HCT116 (cell line): ENCODE measurements around the gene CC2D2B. TPM values are rescaled to one million over a fixed set of nuclear protein-coding genes. Genes with fewer than 3 reads are reported as not detected.

ENCODE experiments used
- ATAC-seq: fragments of 200-7000 bp; cut with Tn5 transposase; 2 replicates; pipeline ENCODE4 v1.9.1; 2020; ENCODE audit warnings: mild to moderate bottlenecking, moderate library complexity
- BruUV-seq: library from RNA; stranded (reverse); fragments of 400-500 nt; replicated peaks from 2 replicates; lab custom pipeline; 2021; lab: Mats Ljungman, UMichigan
- CTCF ChIA-PET: fragments of 300-600 bp; sonication (Branson Sonifier 250); formaldehyde crosslinking; loops from one replicate; lab custom pipeline; 2021; ENCODE audit warnings: antibody characterized with exemption; lab: Charles Lee
- POLR2A ChIA-PET: fragments of 300-600, 350-600 bp; sonication (Branson Sonifier 250); formaldehyde crosslinking; loops from one replicate; lab custom pipeline; 2021; ENCODE audit warnings: antibody characterized with exemption; lab: Charles Lee
- RAD21 ChIA-PET, 2 experiments: fragments of 300-600 bp; sonication (Branson Sonifier 250); formaldehyde crosslinking; loops; one replicate each; lab custom pipeline; 2023; ENCODE audit warnings: low total read pairs in 2 of 2; ENCODE audit not compliant: uncharacterized antibody in 2 of 2, unreplicated experiment in 2 of 2, low non-redundant PET in 1 of 2; lab: Charles Lee
- DNase-seq: peaks from one replicate; pipeline ENCODE4 v3.0.0-alpha.2; 2010; ENCODE audit warnings: low read depth, low spot score
- H2AFZ ChIP-seq: fragments of 200-600 bp; shearing (Covaris generic), sonication (generic); 2 replicates; pipeline ENCODE4 v1.6.1; 2017; ENCODE audit warnings: low read depth, mixed run types, mixed read lengths, antibody characterized with exemption, low read length; ENCODE audit not compliant: poor library complexity, severe bottlenecking
- H3K27ac ChIP-seq: 2 replicates; pipeline ENCODE4 v1.5.1; 2012; ENCODE audit warnings: low read depth, low read length
- H3K27me3 ChIP-seq: fragments of 200-600 bp; sonication (generic); 2 replicates; pipeline ENCODE4 v1.6.1; 2016; ENCODE audit warnings: mixed run types, low read length, mixed read lengths; ENCODE audit not compliant: insufficient read depth
- H3K36me3 ChIP-seq, 2 experiments: fragments of 200-500 bp in 1 of 2; fragments of 200-600 bp in 1 of 2; sonication (Bioruptor generic) in 1 of 2; sonication (generic) in 1 of 2; 2 replicates each; pipeline versions ENCODE4 v1.5.1 to v1.6.1; 2014 to 2016; ENCODE audit warnings: low read length in 2 of 2, inconsistent platforms in 1 of 2, mixed read lengths in 1 of 2, mixed run types in 1 of 2; ENCODE audit not compliant: insufficient read depth in 2 of 2, control insufficient read depth in 1 of 2
- H3K4me1 ChIP-seq, 2 experiments: fragments of 200-600 bp in 1 of 2; sonication (generic) in 1 of 2; 2 replicates each; pipeline versions ENCODE4 v1.5.1 to v1.6.1; 2012 to 2017; ENCODE audit warnings: low read length in 2 of 2, inconsistent platforms in 1 of 2, mild to moderate bottlenecking in 1 of 2, mixed read lengths in 1 of 2, mixed run types in 1 of 2, moderate library complexity in 1 of 2; ENCODE audit not compliant: insufficient read depth in 2 of 2, control insufficient read depth in 1 of 2
- H3K4me2 ChIP-seq: fragments of 200-600 bp; sonication (generic); 2 replicates; pipeline ENCODE4 v1.6.1; 2017; ENCODE audit warnings: mixed run types, low read length, mixed read lengths
- H3K4me3 ChIP-seq, 2 experiments: fragments of 200-600 bp in 1 of 2; sonication (generic) in 1 of 2; replicated peaks in 1 of 2; 2 replicates each; pipeline ENCODE4 v1.5.1; 2011 to 2016; ENCODE audit warnings: low read length in 2 of 2, control low read depth in 1 of 2, low read depth in 1 of 2, mild to moderate bottlenecking in 1 of 2, mixed read lengths in 1 of 2, mixed run types in 1 of 2
- H3K79me2 ChIP-seq: fragments of 200-600 bp; sonication (generic); 2 replicates; pipeline ENCODE4 v1.6.1; 2017; ENCODE audit warnings: mild to moderate bottlenecking, mixed run types, low read length, moderate library complexity, mixed read lengths; ENCODE audit not compliant: insufficient read depth
- H3K9ac ChIP-seq: fragments of 200-600 bp; sonication (generic); 2 replicates; pipeline ENCODE4 v1.6.1; 2016; ENCODE audit warnings: low read length, mixed read lengths
- H3K9me2 ChIP-seq: fragments of 200-600 bp; sonication (generic), shearing (Covaris generic); 2 replicates; pipeline ENCODE4 v1.6.1; 2017; ENCODE audit warnings: mixed run types, mild to moderate bottlenecking, moderate library complexity; ENCODE audit not compliant: insufficient read depth
- H3K9me3 ChIP-seq, 2 experiments: fragments of 200-500 bp in 1 of 2; fragments of 200-600 bp in 1 of 2; sonication (Bioruptor generic) in 1 of 2; sonication (generic) in 1 of 2; 2 replicates each; pipeline ENCODE4 v1.6.1; 2014 to 2017; ENCODE audit warnings: low read length in 2 of 2, mixed read lengths in 2 of 2, inconsistent platforms in 1 of 2, low read depth in 1 of 2, mild to moderate bottlenecking in 1 of 2, mixed run types in 1 of 2, moderate library complexity in 1 of 2; ENCODE audit not compliant: control insufficient read depth in 1 of 2, insufficient read depth in 1 of 2
- H4K20me1 ChIP-seq: fragments of 200-600 bp; sonication (generic), shearing (Covaris generic); 2 replicates; pipeline ENCODE4 v1.6.1; 2017; ENCODE audit warnings: mixed run types, mild to moderate bottlenecking, moderate library complexity; ENCODE audit not compliant: insufficient read depth
- CEBPB ChIP-seq: IDR thresholded peaks from 2 replicates; pipeline ENCODE4 v1.6.1; 2012; ENCODE audit warnings: low read depth
- EGR1 ChIP-seq: IDR thresholded peaks from 2 replicates; pipeline ENCODE4 v1.6.1; 2012; ENCODE audit warnings: low read depth
- EZH2 ChIP-seq: fragments of 200-600 bp; sonication (generic); IDR thresholded peaks from 2 replicates; pipeline ENCODE4 v1.6.1; 2017; ENCODE audit warnings: antibody characterized with exemption, mixed run types
- JUND ChIP-seq: IDR thresholded peaks from 2 replicates; pipeline ENCODE4 v1.6.1; 2012
- POLR2A ChIP-seq: IDR thresholded peaks from 2 replicates; pipeline ENCODE4 v1.7.0; 2011; ENCODE audit warnings: borderline replicate concordance; ENCODE audit not compliant: insufficient read depth, insufficient read length; ENCODE audit errors: extremely low read depth
- SIN3A ChIP-seq: IDR thresholded peaks from 2 replicates; pipeline ENCODE4 v1.6.1; 2012; ENCODE audit warnings: low read depth
- SP1 ChIP-seq: IDR thresholded peaks from 2 replicates; pipeline ENCODE4 v1.6.1; 2012; ENCODE audit warnings: low read depth
- TCF7L2 ChIP-seq: IDR thresholded peaks from 2 replicates; pipeline ENCODE4 v1.7.0; 2011; ENCODE audit warnings: borderline replicate concordance, inconsistent platforms; ENCODE audit not compliant: insufficient read depth, insufficient read length; ENCODE audit errors: extremely low read depth
- YY1 ChIP-seq: IDR thresholded peaks from 2 replicates; pipeline ENCODE4 v1.6.1; 2011; ENCODE audit warnings: low read length, low read depth, moderate library complexity, mild to moderate bottlenecking; ENCODE audit not compliant: insufficient replicate concordance; ENCODE audit errors: extremely low read depth
- intact Hi-C: fragments of 100-400 bp; cut with micrococcal nuclease; formaldehyde crosslinking; loops from 2 replicates; pipeline ENCODE4 v1.10.0; 2022
- total RNA-seq: library from RNA; stranded (reverse); gene quantifications from one replicate; pipeline ENCODE4 v1.2.1, GENCODE V29; 2021; ENCODE audit not compliant: unreplicated experiment
- TF ChIP-seq, protein P1 (sequence below), 3 experiments: fragments of 200-600 bp in 1 of 3; sonication (generic) in 1 of 3; IDR thresholded peaks in 2 of 3; conservative IDR thresholded peaks in 1 of 3; 2 replicates each; pipeline ENCODE4 v1.5.1; 2012 to 2017; ENCODE audit warnings: low read depth in 2 of 3, low read length in 2 of 3, antibody characterized with exemption in 1 of 3, borderline replicate concordance in 1 of 3, control low read depth in 1 of 3, mild to moderate bottlenecking in 1 of 3, mixed read lengths in 1 of 3, mixed run types in 1 of 3, moderate library complexity in 1 of 3; ENCODE audit not compliant: insufficient read depth in 1 of 3
- TF ChIP-seq, protein P2 (sequence below): IDR thresholded peaks from 2 replicates; pipeline ENCODE4 v1.6.1; 2011; ENCODE audit warnings: mild to moderate bottlenecking, low read length, moderate library complexity; ENCODE audit not compliant: insufficient replicate concordance; ENCODE audit errors: extremely low read depth
- TF ChIP-seq, protein P3 (sequence below): IDR thresholded peaks from 2 replicates; pipeline ENCODE4 v1.6.1; 2012

The CC2D2B gene
- total RNA-seq, 1 experiment from 2014 or later = 0.20 TPM

DNA sequence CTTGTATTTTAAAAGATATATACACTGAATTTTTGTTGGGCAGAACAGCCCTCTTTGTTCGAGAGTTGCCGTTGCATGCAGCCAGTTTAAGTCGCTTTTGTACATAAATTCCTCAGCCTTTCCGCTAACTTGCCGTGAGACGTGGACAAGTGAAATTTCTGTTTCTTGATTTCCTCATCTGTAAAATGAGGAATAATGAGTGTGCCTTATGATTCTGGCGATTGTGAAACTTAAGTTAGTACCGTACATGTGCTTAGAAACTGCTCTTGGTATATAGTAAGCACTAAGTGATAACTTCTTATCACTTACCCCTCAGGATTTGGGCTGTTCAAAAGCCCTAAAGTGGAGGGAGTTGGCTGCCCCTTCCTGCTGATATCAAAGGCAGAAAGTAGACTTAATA is 137.0 kb downstream of the CC2D2B start:
- TF ChIP-seq SIN3A = no peak
- no peak for TF ChIP-seq POLR2A
- TF ChIP-seq, protein P1, sequence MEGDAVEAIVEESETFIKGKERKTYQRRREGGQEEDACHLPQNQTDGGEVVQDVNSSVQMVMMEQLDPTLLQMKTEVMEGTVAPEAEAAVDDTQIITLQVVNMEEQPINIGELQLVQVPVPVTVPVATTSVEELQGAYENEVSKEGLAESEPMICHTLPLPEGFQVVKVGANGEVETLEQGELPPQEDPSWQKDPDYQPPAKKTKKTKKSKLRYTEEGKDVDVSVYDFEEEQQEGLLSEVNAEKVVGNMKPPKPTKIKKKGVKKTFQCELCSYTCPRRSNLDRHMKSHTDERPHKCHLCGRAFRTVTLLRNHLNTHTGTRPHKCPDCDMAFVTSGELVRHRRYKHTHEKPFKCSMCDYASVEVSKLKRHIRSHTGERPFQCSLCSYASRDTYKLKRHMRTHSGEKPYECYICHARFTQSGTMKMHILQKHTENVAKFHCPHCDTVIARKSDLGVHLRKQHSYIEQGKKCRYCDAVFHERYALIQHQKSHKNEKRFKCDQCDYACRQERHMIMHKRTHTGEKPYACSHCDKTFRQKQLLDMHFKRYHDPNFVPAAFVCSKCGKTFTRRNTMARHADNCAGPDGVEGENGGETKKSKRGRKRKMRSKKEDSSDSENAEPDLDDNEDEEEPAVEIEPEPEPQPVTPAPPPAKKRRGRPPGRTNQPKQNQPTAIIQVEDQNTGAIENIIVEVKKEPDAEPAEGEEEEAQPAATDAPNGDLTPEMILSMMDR (IDR thresholded peaks at IDR 0.05 in 2 of 3, conservative IDR thresholded peaks at IDR 0.05 in 1 of 3; ENCODE audit: borderline replicate concordance in 1 of 3, insufficient read depth in 1 of 3, low read depth in 2 of 3, low read length in 2 of 3) = no peak
- no peak for TF ChIP-seq YY1
- no peak for TF ChIP-seq EGR1
- no peak for TF ChIP-seq EZH2
- no peak for TF ChIP-seq CEBPB
- TF ChIP-seq SP1 = no peak
- TF ChIP-seq JUND = no peak
- TF ChIP-seq, protein P2, sequence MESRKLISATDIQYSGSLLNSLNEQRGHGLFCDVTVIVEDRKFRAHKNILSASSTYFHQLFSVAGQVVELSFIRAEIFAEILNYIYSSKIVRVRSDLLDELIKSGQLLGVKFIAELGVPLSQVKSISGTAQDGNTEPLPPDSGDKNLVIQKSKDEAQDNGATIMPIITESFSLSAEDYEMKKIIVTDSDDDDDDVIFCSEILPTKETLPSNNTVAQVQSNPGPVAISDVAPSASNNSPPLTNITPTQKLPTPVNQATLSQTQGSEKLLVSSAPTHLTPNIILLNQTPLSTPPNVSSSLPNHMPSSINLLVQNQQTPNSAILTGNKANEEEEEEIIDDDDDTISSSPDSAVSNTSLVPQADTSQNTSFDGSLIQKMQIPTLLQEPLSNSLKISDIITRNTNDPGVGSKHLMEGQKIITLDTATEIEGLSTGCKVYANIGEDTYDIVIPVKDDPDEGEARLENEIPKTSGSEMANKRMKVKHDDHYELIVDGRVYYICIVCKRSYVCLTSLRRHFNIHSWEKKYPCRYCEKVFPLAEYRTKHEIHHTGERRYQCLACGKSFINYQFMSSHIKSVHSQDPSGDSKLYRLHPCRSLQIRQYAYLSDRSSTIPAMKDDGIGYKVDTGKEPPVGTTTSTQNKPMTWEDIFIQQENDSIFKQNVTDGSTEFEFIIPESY = no peak
- TF ChIP-seq TCF7L2 = no peak
- TF ChIP-seq, protein P3, sequence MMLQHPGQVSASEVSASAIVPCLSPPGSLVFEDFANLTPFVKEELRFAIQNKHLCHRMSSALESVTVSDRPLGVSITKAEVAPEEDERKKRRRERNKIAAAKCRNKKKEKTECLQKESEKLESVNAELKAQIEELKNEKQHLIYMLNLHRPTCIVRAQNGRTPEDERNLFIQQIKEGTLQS = no peak
- H3K9ac ChIP-seq = peak overlapping the region; percentile 71
- H3K36me3 ChIP-seq = no peaks in the 10 kb centered on the region; a peak in 1 of 4 replicates
- peaks cover 56% of the 10 kb centered on the region for H3K79me2 ChIP-seq
- intact Hi-C loops = loop anchor here (5.0 to 10.0 kb wide), 2 partner anchors 78 to 250 kb away; no protein-coding TSS in a partner anchor
- DNase-seq = no peak
- ChIA-PET CTCF (interaction anchor here (0.6 kb wide), 1 partner anchor 185 kb away, joined by 3 read pairs; no protein-coding TSS in a partner anchor), POLR2A (no interaction called here), RAD21 (no interaction called here)
- peak overlapping the region; percentile 70 to 78 for H3K4me3 ChIP-seq
- no peak overlapping the region for H2AFZ ChIP-seq
- peaks cover 5 to 18% of the 10 kb centered on the region in 2 experiments for H3K4me1 ChIP-seq
- peak overlapping the region; percentile 88 for H3K4me2 ChIP-seq
- ATAC-seq = no peak
- H3K27me3 ChIP-seq = no peaks in the 10 kb centered on the region
- no peaks in the 10 kb centered on the region for H3K9me3 ChIP-seq
- TSS peak; percentile 41 for BruUV-seq
- no peaks in the 10 kb centered on the region for H4K20me1 ChIP-seq
- H3K9me2 ChIP-seq = no peaks in the 10 kb centered on the region
- no peak overlapping the region for H3K27ac ChIP-seq
